Stimulated activated effector memory CD8-positive, alpha-beta T cell treated with anti-CD3 and anti-CD28 coated beads, Interleukin-12 subunit alpha, Interleukin-12 subunit beta, amount 100 ng/mL, for 72 hours (primary cell): Measurements from ENCODE around the gene MAPKAPK3.

Experiments
- ATAC-seq: fragments of 150-1000 bp; cut with Tn5 transposase; 2 replicates; pipeline ENCODE4 v1.10.0; 2021
- DNase-seq, 2 donors: peaks; one replicate each; pipeline ENCODE4 v3.0.0; 2021 to 2022; ENCODE audit warnings: low spot score in 2 of 2
- H3K27ac Mint-ChIP-seq: one replicate; pipeline ENCODE4 v1.8.0; 2022; ENCODE audit warnings: mild to moderate bottlenecking, mixed read lengths
- H3K36me3 Mint-ChIP-seq: one replicate; pipeline ENCODE4 v1.8.0; 2022; ENCODE audit warnings: mild to moderate bottlenecking, mixed read lengths
- H3K4me1 Mint-ChIP-seq: one replicate; pipeline ENCODE4 v1.8.0; 2022; ENCODE audit warnings: mixed read lengths
- H3K4me3 Mint-ChIP-seq: one replicate; pipeline ENCODE4 v1.8.0; 2022; ENCODE audit warnings: mild to moderate bottlenecking, mixed read lengths
- H3K9me3 Mint-ChIP-seq: one replicate; pipeline ENCODE4 v1.8.0; 2022; ENCODE audit warnings: mixed read lengths

MAPKAPK3 gene

DNA sequence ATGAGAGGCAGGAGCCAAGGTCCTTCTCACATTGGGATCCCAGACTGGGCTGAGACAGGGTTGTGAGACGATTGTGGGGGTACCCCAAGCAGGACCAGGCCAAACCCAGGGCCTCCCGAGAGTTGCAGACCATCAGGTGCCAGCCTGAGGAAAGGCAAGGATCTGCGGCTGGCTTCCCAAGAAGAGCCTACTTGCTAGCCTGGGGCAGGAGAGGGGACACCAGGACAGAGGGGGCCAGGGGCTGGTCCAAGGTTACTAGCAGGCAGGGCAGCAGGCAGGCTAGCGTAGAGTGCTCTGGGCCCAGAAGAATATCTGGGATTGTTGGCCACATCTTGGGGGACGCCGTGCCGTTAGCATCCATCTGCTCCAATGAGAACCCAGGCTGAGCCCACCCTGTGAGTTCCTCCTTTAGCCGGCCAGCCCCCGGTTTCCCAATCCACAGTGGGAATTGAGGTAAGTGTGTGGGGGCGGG lies 5.9 kb upstream of the MAPKAPK3 start:
- Mint-ChIP-seq H3K9me3 (no peaks in the 10 kb centered on the region), H3K4me3 (peak overlapping the region; percentile 98), H3K36me3 (peaks cover 92% of the 10 kb centered on the region), H3K27ac (peak overlapping the region; percentile 99), H3K4me1 (peaks cover 73% of the 10 kb centered on the region)
- DNase-seq: no peak
- no peak for ATAC-seq

DNA sequence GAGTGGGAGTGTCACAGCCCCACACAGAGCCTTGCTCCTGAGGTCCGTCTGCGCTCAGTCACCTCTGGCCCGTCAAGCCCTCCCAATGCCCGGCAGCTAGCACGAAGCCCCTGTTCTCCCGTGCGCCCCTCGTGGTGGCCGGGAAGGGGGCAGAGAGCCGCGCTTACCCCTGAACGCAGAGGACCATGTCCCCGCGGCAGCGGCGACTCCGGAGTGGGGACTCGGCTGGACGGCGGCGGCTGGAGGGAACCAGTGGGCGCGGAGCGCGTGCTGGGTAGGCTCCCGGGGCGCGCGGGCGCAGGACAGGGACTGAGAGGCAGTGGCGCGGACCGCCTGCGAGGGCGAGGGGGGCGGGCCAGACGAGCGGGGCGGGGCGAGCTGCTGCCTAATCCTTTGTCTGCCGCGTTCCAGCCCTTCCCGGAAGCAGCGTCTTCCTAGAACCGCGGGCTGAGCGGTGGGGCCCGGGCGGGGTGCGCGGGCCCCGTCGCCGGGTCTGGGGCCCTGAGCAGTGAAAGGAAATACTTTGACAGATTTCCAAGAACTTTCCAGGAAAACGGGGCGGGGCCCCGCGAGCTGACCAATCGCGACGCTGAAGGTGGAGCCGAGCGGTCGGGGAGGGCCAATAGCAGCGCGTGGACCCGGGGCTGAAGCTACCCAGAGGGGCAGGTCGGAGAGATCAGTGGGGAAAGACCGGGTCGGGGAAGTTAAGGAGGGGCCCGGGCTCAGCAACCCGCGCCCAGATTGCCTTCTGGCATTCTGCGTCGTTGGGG lies 5.3 kb upstream of the MAPKAPK3 start, which contains the start of gene CISH:
Gene CISH (minus strand): TSS at position 311 of the 770 bp plus-strand sequence. CDS start 124 bp downstream, at position 187.
- ATAC-seq (peak; percentile 82), DNase-seq (peak; percentile 94 to 99)
- H3K4me1 Mint-ChIP-seq: peaks cover 76% of the 10 kb centered on the region
- H3K9me3 Mint-ChIP-seq: no peaks in the 10 kb centered on the region
- H3K27ac Mint-ChIP-seq: peak within 1 kb of the TSS; percentile 99
- H3K36me3 Mint-ChIP-seq: peaks cover 92% of the 10 kb centered on the region
- peak within 1 kb of the TSS; percentile 98 for H3K4me3 Mint-ChIP-seq

DNA sequence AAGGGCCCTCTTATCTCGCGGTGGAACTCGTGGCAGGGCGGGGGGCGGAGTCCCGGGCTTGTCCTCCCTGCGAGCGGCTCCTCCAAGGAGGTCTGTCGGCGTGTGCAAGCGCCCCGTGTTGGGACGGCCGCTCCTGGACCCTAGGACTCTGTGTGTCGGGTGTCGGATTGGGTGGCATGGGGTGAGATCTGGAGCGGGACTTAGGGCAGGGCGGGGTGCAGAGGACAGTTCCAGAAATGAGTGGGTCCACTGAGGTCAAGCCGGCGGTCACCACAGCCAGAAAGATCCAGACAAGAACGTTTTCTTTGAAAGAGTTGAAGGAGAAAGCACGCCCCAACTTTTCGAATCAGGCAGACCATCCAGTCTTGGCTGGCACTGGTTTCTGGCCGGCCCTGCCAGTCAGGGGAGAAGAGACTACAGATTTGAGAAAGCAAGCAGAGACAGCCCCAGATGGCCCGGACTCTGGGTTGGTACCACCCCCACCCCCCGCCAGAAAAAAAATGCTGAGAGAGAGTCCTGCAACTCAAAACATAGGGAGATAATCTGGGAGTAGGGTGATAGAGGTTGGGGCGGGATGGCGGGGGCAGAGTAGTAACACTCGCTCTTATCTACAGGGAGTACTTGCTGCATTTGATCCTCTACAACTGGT lies 4.6 kb upstream of the MAPKAPK3 start:
- Mint-ChIP-seq H3K4me1 (peaks cover 76% of the 10 kb centered on the region), H3K27ac (peak overlapping the region; percentile 99), H3K9me3 (no peaks in the 10 kb centered on the region), H3K36me3 (peaks cover 88% of the 10 kb centered on the region), H3K4me3 (peak overlapping the region; percentile 98)
- ATAC-seq (no peak), DNase-seq (no peak)

DNA sequence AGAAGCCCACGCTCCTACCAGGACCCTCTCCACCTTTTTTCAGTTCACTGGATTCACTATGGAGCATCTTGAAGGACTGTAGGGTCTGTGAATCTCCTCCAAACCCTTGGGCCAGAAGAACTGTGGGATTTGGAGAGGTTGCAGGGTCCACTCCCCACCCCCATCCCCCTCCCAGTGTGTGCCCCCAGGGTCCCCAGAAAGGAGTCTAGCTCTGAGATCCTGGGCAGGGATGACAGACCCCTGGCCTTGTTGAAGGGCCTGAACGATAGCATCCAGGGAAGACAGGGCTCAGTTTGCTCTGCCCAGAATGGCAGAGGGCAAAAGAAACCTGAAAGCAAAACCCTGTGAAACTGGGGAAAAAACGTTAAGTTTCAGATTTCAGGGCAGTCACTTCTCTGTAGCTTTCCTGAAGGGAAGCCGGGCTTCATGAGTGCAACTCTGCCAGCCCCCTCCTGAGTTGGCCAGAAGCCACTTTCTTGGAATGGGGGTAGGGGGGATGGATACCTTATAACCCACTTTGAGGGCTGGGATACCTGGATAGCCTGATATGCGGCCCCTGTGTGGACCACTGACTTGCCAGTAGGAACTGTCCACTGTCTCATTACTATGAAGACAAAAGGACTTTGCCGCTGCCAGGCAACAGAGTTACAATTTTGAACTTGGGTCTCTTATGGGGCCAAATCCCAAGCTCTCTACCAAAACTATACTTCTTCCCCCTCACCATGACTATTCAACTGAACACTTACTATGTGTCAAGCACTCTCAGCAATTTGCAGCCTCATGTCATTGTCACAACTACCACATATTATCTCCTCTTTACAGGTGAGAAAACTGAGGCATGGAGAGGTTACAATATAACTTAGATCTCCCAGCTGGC lies 3.7 kb upstream of the MAPKAPK3 start:
- peaks cover 71% of the 10 kb centered on the region for H3K4me1 Mint-ChIP-seq
- DNase-seq: no peak
- peak overlapping the region; percentile 99 for H3K27ac Mint-ChIP-seq
- peak overlapping the region; percentile 98 for H3K4me3 Mint-ChIP-seq
- peaks cover 79% of the 10 kb centered on the region for H3K36me3 Mint-ChIP-seq
- H3K9me3 Mint-ChIP-seq: no peaks in the 10 kb centered on the region
- ATAC-seq: no peak

DNA sequence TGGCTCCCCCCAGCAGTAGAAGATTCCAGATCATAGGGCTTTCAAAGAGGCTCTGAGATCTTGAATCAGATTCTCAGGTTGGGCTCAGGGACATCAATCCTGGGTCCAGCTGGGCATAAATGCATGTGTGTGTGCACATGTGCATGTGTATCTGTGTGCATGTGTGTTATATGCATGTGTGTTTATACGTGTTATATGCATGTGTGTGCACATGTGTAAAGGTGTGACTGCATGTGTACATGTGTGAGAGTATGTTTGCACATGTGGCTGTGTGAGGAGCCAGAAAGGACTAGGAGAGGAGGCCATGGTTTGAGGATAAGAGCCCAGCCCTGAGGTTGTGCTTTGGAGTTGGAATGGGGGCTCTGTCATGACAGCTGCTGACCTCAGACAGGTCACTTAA lies 1.8 kb upstream of the MAPKAPK3 start:
- Mint-ChIP-seq H3K9me3 (no peaks in the 10 kb centered on the region), H3K4me3 (peak overlapping the region; percentile 98), H3K27ac (no peak overlapping the region), H3K36me3 (peaks cover 74% of the 10 kb centered on the region), H3K4me1 (peaks cover 73% of the 10 kb centered on the region)
- ATAC-seq: no peak
- no peak for DNase-seq

DNA sequence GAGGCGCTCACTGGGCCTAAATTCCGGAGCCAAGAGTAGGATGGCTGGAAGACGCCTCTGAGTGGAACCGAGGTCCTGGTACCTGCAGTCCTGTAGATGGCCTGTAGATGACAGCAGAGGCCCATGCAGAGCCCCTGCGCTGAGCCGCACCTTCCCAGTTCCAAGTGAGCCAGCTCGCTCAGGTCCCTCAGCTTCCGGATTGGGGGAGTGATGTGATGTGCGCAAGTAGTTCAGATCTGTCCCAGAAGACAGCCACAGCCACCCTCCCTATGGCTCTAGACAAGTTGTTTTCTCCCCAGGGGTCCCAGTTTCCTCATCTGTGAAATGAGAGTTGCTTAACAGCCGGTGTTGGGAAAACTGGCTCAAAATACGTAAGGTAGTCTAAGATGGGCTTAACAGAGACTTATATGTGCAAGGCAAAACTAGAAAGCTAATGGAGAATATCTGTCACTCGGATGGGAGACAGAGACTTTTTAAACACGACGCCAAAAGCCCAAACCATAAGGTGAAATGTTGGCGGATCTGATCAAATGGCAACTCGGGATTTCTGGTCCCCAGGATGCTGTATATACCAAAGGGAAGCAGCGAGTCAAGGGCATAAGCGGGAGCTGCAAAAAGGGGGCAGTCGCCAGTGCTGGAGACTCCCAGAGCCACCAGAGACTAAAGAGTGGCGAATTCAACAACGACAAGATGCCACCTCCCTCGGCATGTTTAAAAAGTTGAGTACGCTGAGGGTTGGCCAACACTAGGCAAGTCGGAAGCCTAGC lies 765 bp upstream of the MAPKAPK3 start:
- ATAC-seq: peak; percentile 31
- peak; percentile 66 to 90 for DNase-seq
- H3K36me3 Mint-ChIP-seq: peaks cover 74% of the 10 kb centered on the region
- H3K4me3 Mint-ChIP-seq: peak overlapping the region; percentile 98
- no peaks in the 10 kb centered on the region for H3K9me3 Mint-ChIP-seq
- peak overlapping the region; percentile 84 for H3K27ac Mint-ChIP-seq
- H3K4me1 Mint-ChIP-seq: peaks cover 75% of the 10 kb centered on the region

DNA sequence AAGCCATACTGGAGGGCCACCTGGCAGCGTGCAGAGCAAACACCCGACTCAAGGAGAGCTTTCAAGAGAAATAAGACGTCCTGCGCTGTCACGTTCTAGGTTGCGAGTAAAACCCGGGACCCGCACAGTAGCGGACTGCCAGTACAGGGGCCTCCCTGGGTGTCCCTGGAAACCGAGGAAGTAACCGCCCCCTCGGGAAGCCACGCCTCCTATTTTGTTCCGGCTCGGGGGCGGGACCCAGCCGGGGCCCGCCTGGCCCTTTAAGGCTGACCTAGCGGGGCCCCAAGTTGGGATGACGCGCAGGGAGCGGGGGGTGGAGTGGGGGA lies 218 bp upstream of the MAPKAPK3 start:
- Mint-ChIP-seq H3K27ac (peak overlapping the region; percentile 84), H3K4me1 (peaks cover 76% of the 10 kb centered on the region), H3K4me3 (peak overlapping the region; percentile 98), H3K36me3 (peaks cover 74% of the 10 kb centered on the region), H3K9me3 (no peaks in the 10 kb centered on the region)
- ATAC-seq: peak; percentile 63
- peak; percentile 91 to 99 for DNase-seq

DNA sequence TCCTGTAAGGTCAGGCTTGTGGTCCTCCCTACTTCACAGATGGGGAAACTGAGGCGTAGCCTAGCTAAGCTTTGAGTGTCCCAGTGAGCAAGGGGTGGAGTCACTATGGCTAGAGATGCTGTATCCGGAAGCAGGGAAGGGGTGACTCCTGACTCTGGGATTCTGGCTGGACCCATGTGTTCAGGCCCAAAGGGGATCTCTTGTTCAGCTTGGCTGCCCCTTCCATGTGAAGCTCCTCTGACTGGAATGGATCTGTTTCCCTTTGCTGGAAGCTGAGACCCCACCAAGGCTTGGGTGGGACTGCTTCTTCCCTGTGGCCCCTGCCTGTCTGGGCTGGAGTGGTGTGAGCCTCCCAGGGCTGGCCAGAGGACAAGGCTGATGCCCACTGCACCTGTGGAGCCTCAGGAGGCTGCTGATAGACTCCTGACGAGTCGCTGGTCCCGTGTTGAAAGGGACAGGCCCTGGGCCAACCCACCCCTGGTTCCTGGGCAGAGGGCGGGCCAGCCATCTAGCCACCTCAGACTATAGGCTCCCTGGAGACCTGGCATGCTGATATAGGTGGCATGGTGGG lies 1.0 kb downstream of the MAPKAPK3 start:
- DNase-seq (peak in 1 of 2 donors; percentile 62), ATAC-seq (no peak)
- Mint-ChIP-seq H3K27ac (peak overlapping the region; percentile 84), H3K4me1 (peaks cover 78% of the 10 kb centered on the region), H3K36me3 (peaks cover 72% of the 10 kb centered on the region), H3K9me3 (no peaks in the 10 kb centered on the region), H3K4me3 (peak overlapping the region; percentile 98)

DNA sequence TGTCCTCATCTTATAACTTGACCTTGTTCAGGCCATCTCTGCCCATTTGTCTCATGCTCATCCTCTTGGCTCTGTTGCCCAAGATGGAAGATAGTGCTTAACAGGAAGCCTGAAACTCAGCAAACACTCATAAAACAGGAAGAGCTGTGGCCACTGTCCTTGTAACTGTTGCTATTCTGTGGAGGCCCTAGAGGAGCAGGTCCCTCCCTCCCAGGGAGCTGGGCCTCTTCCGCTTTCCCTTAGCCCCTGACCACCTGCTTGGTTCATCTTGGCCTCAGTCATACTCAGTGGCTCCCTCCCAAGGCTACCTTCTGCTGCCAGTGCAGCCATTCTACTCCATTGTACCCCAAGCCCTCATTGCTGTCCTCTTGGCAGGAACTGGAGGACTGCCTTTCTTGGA lies 3.5 kb downstream of the MAPKAPK3 start:
- H3K27ac Mint-ChIP-seq: peak overlapping the region; percentile 95
- H3K36me3 Mint-ChIP-seq: peaks cover 66% of the 10 kb centered on the region
- peaks cover 81% of the 10 kb centered on the region for H3K4me1 Mint-ChIP-seq
- DNase-seq (no peak), ATAC-seq (no peak)
- peak overlapping the region; percentile 98 for H3K4me3 Mint-ChIP-seq
- no peaks in the 10 kb centered on the region for H3K9me3 Mint-ChIP-seq

DNA sequence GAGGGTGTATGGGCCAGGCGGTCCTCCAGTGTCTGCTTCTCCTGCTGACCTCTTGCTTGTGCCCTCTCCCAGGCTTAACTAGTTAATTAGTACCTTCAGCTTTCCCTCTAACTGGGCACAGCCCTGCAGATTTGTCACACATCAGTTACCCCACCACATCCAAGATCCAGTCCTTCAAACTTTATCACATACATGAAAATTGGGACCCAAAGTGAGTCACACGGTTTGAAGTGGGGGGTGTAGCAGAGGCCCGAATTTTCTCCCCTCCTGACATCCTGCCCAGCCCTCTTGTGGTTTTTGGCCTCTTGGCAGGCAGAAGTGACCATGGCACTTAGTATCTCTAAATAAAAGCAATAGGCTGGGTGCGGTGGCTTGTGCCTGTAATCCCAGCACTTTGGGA lies 3.9 kb downstream of the MAPKAPK3 start:
- Mint-ChIP-seq H3K27ac (peak overlapping the region; percentile 95), H3K9me3 (no peaks in the 10 kb centered on the region), H3K36me3 (peaks cover 64% of the 10 kb centered on the region), H3K4me3 (peak overlapping the region; percentile 98), H3K4me1 (peaks cover 81% of the 10 kb centered on the region)
- DNase-seq (no peak), ATAC-seq (no peak)

DNA sequence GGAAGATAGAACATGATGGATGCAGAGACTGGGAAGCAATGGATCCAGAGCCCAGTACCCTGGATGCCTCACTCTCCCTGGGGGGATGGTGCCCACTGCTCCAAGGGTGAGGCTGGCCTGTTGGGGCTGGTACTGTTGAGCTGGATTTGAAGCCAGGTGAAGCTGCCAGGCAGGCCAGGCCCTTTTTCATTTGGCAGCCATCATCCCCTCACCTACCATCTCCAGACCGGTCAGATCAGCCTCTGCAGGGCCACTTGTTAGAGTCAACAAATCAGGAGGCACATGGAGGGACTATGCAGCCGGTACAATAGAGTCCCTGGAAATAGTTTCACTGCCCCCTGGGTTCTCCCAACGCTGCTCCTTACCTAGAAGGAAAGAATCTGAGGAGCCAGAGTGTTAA lies 5.9 kb downstream of the MAPKAPK3 start:
- Mint-ChIP-seq H3K27ac (peak overlapping the region; percentile 91), H3K4me3 (peak overlapping the region; percentile 68), H3K9me3 (no peaks in the 10 kb centered on the region), H3K4me1 (peaks cover 93% of the 10 kb centered on the region), H3K36me3 (peaks cover 70% of the 10 kb centered on the region)
- no peak for ATAC-seq
- no peak for DNase-seq

DNA sequence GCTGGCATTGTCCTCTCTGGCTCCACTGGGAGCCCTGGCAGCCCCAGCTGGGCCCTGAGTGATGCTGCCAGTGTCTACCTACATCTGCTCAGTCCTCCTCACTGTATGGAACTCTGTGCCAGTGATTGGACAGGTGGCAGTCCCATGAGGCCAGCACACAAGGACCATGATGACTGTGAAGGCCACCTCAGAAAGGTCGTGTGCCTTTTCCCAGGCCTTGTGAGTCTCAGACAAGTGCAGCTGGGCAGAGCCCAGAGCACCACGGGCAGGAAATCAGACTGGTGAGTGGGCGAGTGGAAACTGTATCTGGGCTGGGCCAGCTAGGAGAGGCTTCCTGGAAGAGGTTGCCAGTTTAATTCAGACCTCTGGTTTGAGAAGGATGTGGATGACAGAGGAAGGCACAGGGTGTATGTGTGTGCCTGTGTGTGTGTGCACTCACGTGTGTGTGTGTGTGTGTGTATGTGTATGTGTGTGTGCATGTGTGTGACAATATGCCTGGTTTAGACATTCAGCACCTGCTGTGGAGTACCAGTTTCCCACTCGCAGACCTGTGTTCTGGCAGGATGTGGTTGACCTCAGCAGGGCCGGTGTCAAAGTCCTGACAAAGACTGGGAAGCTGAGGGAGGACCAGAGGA lies 7.0 kb downstream of the MAPKAPK3 start:
- DNase-seq (peak; percentile 34 to 80), ATAC-seq (peak; percentile 86)
- peaks cover 94% of the 10 kb centered on the region for H3K4me1 Mint-ChIP-seq
- H3K9me3 Mint-ChIP-seq: no peaks in the 10 kb centered on the region
- H3K36me3 Mint-ChIP-seq: peaks cover 73% of the 10 kb centered on the region
- peak overlapping the region; percentile 91 for H3K27ac Mint-ChIP-seq
- H3K4me3 Mint-ChIP-seq: peak overlapping the region; percentile 68

DNA sequence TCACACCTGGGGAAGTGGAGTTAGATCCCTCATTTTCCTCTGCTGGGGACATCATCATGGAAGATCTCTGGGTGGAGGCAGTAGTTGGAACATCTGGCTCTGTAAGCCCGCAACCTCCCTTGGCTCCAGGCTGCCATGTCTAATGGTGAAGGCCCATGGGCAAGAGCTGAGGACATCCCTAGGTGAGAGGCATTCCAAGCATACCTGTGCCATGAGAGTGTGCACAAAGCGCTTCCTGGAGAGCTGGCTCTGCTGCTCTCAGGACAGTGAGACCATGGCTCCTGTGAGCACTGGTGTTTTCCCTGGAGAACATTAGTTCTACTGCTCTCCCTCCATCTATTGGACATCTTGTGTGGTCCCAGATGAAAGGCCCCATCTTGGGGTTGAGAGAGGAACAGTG lies 7.7 kb downstream of the MAPKAPK3 start:
- Mint-ChIP-seq H3K4me1 (peaks cover 94% of the 10 kb centered on the region), H3K27ac (peak overlapping the region; percentile 91), H3K4me3 (peak overlapping the region; percentile 68), H3K9me3 (no peaks in the 10 kb centered on the region), H3K36me3 (peaks cover 72% of the 10 kb centered on the region)
- ATAC-seq (no peak), DNase-seq (no peak)
